Forelimb muscle (tissue), 1 donor: ENCODE results near the gene HDAC10. TPM values are rescaled to one million over a fixed set of nuclear protein-coding genes. Genes with fewer than 3 reads are reported as not detected.

Experiments
- DNase-seq: peaks from one replicate; pipeline ENCODE4 v3.0.0-alpha.2; 2013; ENCODE audit warnings: low read depth
- polyA plus RNA-seq: library from polyadenylated mRNA; unstranded; fragments of 120-200 nt; gene quantifications from one replicate; pipeline ENCODE4 v1.2.1, GENCODE V29; 2013; ENCODE audit not compliant: insufficient read length

Gene HDAC10
- polyA plus RNA-seq, 1 donor: 14.5 TPM

- DNase-seq: no peak
These were observed 8.6 kb downstream of the HDAC10 start for GRCh38 chr22:50242406-50242949.

- DNase-seq: no peak
These were observed 12.3 kb downstream of the HDAC10 start for GRCh38 chr22:50238755-50239154.

- DNase-seq: no peak
These were observed 14.2 kb downstream of the HDAC10 start for GRCh38 chr22:50236731-50237409.

- no peak for DNase-seq
These were observed 17.8 kb downstream of the HDAC10 start for GRCh38 chr22:50233223-50233622.

GRCh38 chr22:50232481-50233151 is 18.4 kb downstream of the HDAC10 start:
- DNase-seq: no peak

- no peak for DNase-seq
These were observed 21.7 kb downstream of the HDAC10 start for GRCh38 chr22:50229370-50229769.

GRCh38 chr22:50228366-50228765 is 22.7 kb downstream of the HDAC10 start:
- no peak for DNase-seq

- DNase-seq: no peak
These were observed 23.4 kb downstream of the HDAC10 start for GRCh38 chr22:50227579-50228215.

- no peak for DNase-seq
These were observed 24.2 kb downstream of the HDAC10 start for GRCh38 chr22:50226875-50227165.

GRCh38 chr22:50226063-50226874 is 24.8 kb downstream of the HDAC10 start:
- no peak for DNase-seq

GRCh38 chr22:50225200-50225969 is 25.7 kb downstream of the HDAC10 start:
- no peak for DNase-seq

GRCh38 chr22:50224071-50224470 is 27.0 kb downstream of the HDAC10 start:
- DNase-seq: no peak

- DNase-seq: no peak
These were observed 28.6 kb downstream of the HDAC10 start for GRCh38 chr22:50222508-50222907.

- no peak for DNase-seq
These were observed 29.4 kb downstream of the HDAC10 start for GRCh38 chr22:50221410-50222300.

- no peak for DNase-seq
These were observed 30.3 kb downstream of the HDAC10 start for GRCh38 chr22:50220603-50221409.

GRCh38 chr22:50219800-50220602 is 31.1 kb downstream of the HDAC10 start:
- DNase-seq: no peak

- no peak for DNase-seq
These were observed 31.9 kb downstream of the HDAC10 start for GRCh38 chr22:50218996-50219727.
